Ishikawa (cell line): ENCODE data around the gene TUBA1B.

Source experiments
- CEBPB ChIP-seq: IDR thresholded peaks from 2 replicates; pipeline ENCODE4 v1.6.1; 2012
- USF1 ChIP-seq: IDR thresholded peaks from 2 replicates; pipeline ENCODE4 v1.6.1; 2012
- ZBTB7A ChIP-seq: IDR thresholded peaks from 2 replicates; pipeline ENCODE4 v1.6.1; 2012; ENCODE audit warnings: low read depth

- TF ChIP-seq CEBPB: no peak
- TF ChIP-seq USF1: no peak
- TF ChIP-seq ZBTB7A: no peak
Observed at GRCh38 chr12:49131894-49132461, 783 bp upstream of the TUBA1B start.
